GM19099 (cell line): ENCODE data around the gene SORCS2.

Experiments
- POLR2A ChIP-seq: IDR thresholded peaks from 3 replicates; pipeline ENCODE4 v1.6.1; 2011; ENCODE audit warnings: low read depth; ENCODE audit not compliant: insufficient read length; ENCODE audit errors: extremely low read depth

The SORCS2 gene

DNA sequence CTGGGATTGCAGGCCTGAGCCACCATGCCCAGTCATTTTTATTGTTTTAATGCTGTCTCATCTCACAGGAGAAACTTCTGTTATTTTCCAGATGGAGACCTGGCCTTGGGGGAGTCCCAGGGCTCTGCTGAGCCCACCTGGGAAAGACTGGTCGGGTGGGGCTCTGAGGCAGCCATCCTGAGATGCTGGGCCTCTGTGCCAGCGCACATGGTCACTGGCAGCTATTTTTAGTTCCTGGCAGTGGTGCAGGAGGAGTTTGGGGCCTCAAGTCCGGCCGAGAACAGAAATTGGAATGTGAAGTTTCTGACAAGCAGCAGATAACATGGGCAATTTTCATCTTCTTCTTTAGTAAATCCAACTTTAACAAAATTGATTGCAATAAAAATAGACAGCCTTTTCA, 44.5 kb downstream of the SORCS2 start:
- no peak for TF ChIP-seq POLR2A

DNA sequence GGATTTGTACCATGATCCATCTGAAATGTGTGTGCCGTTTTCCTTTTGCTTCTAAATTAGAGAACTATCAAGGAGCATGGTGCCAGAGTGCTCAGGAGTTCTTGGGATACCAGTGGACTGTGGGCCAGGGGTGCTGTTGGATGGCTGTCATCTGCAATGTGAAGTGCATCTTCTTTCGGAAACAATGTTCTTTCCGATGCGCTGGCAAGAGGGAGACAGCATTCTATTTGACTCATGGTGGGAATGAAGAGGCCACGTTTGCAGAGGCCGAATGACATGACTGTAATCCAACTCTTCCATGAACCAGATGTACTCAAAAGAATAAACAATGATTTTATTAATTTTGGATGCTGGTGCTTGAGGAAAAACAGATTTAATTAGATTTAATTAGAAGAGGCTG, 45.5 kb downstream of the SORCS2 start:
- TF ChIP-seq POLR2A: no peak

DNA sequence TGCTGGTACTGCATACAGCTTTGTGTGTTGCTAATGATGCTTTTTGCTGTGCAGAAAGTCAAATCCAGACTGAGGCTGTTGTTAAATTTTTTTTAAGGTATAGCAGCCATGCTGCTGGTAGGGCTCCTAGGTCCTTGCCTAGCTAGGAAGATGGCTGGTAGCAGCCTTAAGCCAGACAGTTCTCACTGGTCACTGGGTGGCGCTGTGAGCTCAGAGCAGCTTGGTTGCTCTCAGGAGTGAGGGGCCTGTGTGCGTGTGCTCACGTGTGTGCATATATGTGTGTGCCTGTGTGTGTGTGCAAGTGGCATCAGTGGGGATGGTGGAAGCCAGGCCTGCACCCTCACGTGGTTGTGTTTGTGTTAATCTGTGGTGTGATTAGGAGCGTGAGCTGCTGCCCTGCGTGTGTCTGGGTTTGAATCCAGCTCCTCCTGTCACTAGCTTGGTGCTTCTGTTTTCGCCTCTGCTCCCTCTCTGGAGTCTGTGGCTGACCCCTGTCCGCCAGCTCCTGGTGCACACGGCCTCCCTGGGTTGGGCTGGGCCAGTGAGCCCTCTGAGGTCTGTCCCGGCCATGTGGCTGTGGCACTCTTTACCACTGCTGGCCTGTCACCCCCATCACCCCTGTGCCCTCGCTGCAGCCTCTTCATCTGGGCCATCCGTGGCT, 46.1 kb downstream of the SORCS2 start:
- TF ChIP-seq POLR2A: no peak

DNA sequence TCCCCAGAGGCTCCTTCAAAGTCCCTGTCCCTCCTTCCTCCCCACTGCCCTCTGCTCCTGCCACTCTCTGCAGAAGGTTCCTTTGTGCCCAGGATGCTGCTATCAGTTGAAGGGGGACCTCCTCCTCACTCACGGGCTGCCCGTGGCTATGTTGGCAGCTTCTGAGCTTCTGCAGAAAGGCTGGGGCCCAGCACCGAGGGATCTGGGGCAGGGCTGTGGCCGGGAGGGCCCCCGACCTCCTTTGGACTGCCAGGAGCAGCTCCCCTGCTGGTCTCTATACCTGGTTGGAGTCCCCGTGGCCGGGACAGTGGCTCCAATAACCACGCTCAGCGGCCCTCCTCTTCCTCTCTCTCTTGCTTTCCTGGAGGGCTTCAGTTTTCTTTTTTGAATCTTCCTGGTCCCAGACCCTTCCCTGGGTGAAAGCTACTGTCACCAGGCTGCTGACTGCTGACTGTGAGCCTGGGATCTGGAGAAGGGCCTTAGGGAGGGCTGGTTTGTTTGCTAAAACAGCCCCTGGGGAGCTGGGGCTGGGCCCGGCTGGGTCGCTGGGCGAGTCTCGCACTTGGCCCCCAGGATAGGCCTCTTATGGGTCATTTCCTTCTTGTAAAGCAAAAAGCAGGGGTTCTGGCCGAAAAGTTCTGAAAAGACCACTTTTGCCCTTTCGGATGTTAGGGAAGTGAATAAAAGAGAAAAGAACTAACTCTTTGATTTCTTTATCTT, 46.9 kb downstream of the SORCS2 start:
- TF ChIP-seq POLR2A: no peak

DNA sequence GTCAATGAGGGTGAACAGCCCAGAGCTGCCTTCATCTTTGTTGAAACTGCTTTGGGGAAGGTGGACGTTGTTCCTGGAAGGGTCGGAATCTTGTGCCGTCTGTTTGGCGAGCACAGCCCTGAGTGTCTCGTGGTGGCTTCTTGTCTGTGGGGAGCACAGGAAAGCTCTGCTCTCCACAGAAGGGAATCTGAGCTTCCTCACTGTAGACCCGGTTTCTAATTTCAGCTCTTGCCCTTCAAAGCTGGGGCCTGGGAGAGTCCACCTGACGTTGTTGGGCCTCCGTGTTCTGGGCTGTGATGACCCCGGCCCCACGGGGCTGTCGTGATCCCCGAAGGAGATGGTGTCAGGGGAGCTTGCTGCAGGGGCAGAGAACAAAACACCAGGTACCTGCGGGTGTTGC, 47.5 kb downstream of the SORCS2 start:
- no peak for TF ChIP-seq POLR2A

DNA sequence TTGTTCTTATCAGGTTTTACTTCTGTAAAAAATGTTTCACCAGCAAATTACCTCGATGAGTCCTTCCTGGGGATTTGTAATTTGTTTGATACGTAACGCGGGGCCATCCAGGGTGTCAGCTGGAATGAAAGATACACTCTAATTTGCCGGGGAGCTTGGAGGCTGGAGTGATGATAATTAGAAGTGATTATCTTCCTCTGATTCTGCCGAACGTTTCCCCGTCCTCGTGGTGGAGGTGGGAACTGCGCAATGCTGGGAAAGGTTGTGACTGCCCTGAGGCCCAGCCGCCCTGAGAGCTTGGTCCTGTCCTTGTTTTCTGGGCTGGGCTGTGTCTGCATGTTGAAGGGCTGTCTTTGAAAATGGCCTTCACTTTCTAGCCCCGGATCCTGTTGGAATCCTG, 48.0 kb downstream of the SORCS2 start:
- TF ChIP-seq POLR2A: no peak

DNA sequence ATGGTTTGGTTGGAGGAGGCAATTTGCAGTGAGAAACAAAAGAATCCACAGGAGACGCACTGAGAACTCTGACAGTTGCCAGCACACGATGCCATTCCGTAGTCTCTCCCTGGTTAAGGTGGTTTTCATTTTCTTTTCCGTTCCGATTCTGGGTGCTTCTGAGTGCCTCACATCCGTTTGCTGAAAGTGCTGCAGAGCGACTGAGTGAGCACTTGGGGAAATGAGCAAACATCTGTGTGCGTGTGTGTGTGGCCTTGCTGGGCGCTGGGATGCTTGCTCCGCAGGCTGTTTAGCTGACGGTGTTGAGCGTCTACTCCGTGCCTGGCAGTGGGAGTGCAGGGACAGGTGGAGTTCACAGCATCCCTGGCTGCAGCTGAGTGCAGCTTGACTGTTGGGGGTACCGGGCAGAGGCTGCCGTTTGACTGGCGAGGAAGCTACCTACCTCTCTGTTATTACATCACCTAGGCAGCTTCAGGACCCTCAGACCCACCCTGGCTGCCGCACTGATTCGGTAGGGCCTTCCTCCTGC, 49.3 kb downstream of the SORCS2 start:
- no peak for TF ChIP-seq POLR2A

DNA sequence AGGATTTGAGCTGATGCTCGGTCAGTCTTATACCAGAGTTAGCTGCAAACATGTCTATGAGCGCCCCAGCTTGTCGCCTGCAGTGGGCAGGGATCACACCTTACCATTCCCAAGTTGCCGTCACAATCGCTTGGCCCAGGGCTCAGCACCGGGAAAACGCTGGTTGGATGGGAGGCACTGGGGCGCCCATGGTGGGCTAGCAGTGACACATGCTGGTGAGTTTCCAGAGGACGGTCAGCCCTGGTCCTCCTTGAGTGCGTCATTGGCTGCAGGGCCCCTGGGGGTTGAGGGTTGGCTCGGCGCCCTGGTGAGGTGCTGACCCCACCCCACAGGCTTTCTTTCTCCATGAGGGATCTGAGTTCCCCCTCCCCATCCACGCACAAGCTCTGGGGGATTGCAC, 50.4 kb downstream of the SORCS2 start:
- no peak for TF ChIP-seq POLR2A

DNA sequence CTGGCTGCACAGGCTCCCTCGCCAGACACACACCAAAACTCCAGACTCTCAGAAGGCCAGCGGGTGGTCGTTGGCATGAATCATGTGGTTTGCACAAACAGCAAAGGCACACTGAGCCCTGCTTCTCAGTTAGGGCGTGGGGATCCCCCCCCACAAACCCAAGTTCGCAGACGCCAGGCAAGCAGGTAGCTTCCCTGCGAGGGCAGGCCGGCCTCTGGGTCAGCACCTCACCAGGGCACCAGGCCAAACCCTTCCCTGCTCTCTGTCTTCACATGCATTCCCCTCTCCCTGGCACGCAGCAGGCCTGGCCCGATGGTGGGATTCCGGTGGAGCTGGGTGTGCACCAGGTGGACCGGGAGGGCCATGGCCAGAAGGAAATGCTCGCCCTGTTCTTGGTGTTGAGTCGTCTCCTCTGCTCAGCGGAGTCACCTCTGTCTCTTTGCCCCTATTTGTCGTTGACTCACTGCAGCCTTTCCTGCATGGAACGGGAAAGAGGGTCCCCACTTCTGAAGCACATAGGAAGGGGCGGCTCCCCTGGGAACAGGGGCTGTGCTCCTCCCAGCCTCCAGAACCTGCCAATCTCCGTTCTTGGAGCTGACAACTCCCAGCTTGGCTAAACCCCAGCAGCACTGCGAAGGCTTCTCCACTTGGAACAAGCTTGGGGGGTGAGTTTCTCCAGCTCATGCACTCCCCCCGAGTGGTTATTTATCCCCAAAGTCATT, 51.4 kb downstream of the SORCS2 start:
- no peak for TF ChIP-seq POLR2A

DNA sequence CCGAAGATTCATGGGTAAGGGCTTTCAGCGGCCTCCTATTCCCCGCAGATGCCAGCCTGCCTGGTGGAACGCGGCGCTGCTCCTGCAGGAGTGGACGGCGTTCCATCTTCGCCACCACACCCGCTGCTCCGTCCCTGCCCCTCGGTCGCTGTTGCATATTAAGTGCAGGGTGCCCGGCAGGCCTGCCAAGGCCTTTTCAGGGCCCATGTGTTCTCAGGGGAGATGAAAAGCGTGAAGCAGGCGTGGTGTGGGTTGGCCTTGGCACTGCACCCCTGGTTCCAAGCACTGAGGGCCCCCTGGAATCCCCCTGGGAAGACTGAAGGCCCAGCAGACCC, 52.0 kb downstream of the SORCS2 start:
- TF ChIP-seq POLR2A: no peak

DNA sequence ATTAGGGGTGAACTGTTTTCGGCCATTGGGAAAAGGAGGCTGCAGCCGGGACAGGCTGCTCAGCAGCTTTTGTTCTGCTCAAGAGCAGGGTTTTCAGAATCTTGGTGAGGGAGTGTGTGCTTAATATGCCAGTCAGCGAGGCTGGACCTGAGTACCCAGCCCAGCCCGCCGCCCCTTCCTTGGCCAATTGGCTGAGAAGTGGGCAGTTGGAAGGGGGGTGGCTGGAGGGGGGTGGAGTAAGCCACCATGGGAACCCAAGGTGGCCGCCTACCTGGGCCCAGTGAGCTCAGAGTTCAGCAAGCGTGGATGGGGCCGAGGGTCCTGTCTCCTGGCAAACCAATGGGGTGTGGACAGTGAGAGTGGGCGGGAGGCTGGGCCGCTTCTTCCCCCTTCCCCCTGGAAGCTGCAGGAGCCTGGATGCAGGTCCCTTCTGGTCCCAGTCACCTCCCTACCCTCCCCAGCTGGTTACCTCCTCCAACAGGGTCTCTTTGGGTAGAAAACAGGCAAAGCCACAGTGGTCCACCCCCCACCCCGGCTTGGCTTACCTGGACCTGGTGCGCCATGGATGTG, 52.5 kb downstream of the SORCS2 start:
- TF ChIP-seq POLR2A: no peak

DNA sequence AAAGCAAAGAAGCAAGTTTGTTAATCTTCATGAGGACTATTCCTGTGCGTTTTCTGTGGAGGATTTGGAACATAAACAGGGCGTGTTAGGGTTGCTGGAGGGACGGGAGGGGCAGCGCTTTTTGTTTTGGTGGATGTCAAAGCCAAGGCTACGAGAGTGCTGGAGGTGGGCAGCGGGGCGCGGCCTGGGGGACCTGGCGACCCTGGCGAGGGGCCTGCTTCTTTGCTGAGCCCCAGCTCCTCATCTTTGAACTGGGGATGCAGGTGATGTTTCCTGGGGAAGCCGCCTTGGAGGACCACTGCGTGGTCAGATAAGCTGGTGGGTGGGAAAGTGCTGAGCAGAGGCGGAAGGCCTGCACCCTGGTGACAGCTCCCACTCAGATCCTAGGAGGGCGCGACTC, 55.2 kb downstream of the SORCS2 start:
- TF ChIP-seq POLR2A: no peak

DNA sequence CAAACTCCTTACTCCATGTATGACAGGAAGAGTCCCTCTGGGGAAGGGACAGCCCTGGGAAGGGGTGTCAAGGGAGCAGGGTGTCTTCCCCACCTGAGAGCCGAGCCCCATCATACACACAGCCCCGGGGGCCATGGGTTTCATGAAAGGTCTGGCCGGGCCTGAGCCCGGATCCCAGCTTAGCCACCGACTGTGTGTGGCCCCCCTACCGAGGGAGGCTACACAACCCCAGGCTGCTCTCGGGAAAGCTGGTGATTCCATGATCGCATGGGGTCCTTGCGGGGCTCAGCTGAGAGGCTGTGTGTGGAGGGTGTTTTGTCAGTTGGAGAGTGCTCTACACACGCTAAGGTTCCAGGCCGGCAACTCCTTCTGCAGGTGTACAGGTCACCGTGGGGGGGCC, 55.6 kb downstream of the SORCS2 start:
- TF ChIP-seq POLR2A: no peak

DNA sequence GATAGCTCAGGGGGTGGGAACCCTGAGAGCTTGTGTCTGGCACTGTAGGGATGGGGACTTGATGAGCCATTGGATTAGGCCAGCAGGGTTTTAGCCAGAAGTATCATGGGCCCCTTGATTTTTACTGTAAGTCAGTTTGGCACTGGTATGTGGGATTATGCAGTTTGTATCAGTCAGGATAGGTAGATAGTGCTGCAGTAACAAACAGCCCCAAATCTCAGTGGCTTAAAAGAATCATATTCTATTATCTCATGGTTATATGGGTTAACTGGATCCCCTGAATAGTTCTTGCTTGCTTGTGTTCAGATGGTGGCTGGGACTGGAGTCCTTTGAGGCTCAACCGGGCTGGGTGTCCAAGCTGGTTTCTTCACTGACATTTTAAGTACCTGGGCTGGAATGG, 56.5 kb downstream of the SORCS2 start:
- no peak for TF ChIP-seq POLR2A

DNA sequence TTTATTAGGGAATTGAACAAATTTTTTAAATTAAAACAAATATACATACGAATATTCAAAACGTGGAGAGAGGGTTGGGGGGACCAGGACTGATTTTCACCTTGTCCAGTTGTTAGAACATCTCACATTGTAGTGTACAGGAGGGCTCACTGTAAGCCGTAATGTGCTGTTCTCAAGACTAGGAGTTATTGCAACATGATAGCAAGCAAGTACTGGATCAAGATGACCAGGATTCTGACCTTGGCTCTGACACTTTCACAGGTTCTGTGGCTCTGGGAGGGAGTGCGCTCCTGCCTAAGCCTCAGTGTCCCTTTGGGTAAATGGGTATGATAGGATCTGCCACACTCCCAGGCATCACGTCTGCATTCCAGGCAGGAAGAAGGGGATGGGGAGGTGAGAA, 59.0 kb downstream of the SORCS2 start:
- TF ChIP-seq POLR2A: no peak

DNA sequence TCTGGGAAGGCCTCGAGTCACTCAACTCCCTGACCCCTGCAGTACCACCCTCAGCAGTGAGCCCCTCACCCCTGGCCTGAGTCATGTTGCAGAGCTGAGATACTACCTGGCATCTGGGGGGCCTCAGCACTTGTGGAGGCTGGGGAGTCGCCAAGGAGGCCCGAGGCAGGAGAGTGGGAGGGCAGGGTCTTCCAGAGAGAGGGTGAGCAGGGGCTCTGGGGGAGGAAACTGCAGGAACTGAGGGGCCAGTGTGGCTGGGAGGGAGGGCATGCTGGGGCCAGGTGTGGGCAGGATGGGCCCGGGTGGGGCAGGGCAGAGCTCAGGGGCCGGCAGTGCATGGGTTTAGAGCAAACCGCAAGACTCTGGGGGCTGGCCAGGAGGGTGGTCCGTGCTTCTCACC, 59.7 kb downstream of the SORCS2 start:
- TF ChIP-seq POLR2A: no peak
